Loucy (cell line): ENCODE measurements around the gene ARHGAP42.

Experiments
- H2AFZ ChIP-seq: fragments of 200-600 bp; sonication (generic); 2 replicates; pipeline ENCODE4 v1.6.0; 2016; ENCODE audit warnings: antibody characterized with exemption, mild to moderate bottlenecking, low read length, moderate library complexity
- H3F3A ChIP-seq: fragments of 200-600 bp; 2 replicates; pipeline ENCODE4 v1.6.0; 2016; ENCODE audit warnings: antibody characterized with exemption, low read depth, mild to moderate bottlenecking
- H3K27me3 ChIP-seq: fragments of 200-600 bp; sonication (generic); 2 replicates; pipeline ENCODE4 v1.6.1; 2014; ENCODE audit warnings: low read length, mild to moderate bottlenecking; ENCODE audit not compliant: insufficient read depth, poor library complexity, severe bottlenecking
- H3K36me3 ChIP-seq: fragments of 200-600 bp; sonication (generic); 2 replicates; pipeline ENCODE4 v1.6.1; 2016; ENCODE audit warnings: low read length; ENCODE audit not compliant: insufficient read depth
- H3K4me1 ChIP-seq: fragments of 200-600 bp; sonication (generic); 2 replicates; pipeline ENCODE4 v1.5.1; 2014; ENCODE audit warnings: low read length, mild to moderate bottlenecking; ENCODE audit not compliant: insufficient read depth, poor library complexity, severe bottlenecking
- H3K4me2 ChIP-seq: fragments of 200-600 bp; sonication (generic); 2 replicates; pipeline ENCODE4 v1.6.0; 2014; ENCODE audit warnings: antibody characterized with exemption, low read length, low read depth, mild to moderate bottlenecking; ENCODE audit not compliant: poor library complexity, severe bottlenecking
- H3K4me3 ChIP-seq: fragments of 200-600 bp; sonication (generic); 2 replicates; pipeline ENCODE4 v1.5.1; 2014; ENCODE audit warnings: low read length, mild to moderate bottlenecking, mixed read lengths; ENCODE audit not compliant: poor library complexity, severe bottlenecking
- H3K79me2 ChIP-seq: fragments of 200-600 bp; sonication (generic); 2 replicates; pipeline ENCODE4 v1.6.1; 2014; ENCODE audit warnings: low read length; ENCODE audit not compliant: insufficient read depth
- H3K9ac ChIP-seq: fragments of 200-600 bp; sonication (generic); 2 replicates; pipeline ENCODE4 v1.6.0; 2014; ENCODE audit warnings: mild to moderate bottlenecking, low read depth, low read length, moderate library complexity; ENCODE audit not compliant: poor library complexity, severe bottlenecking
- H3K9me2 ChIP-seq: fragments of 200-600 bp; sonication (generic); replicated peaks from 2 replicates; pipeline ENCODE4 v1.6.1; 2016; ENCODE audit warnings: low read depth, low read length, mixed read lengths
- H3K9me3 ChIP-seq: fragments of 200-600 bp; sonication (generic); 2 replicates; pipeline ENCODE4 v1.6.1; 2014; ENCODE audit warnings: mild to moderate bottlenecking, antibody characterized with exemption, low read length, low read depth; ENCODE audit not compliant: insufficient read depth
- H4K20me1 ChIP-seq: fragments of 200-600 bp; sonication (generic); 2 replicates; pipeline ENCODE4 v1.6.0; 2014; ENCODE audit warnings: antibody characterized with exemption, low read length, mild to moderate bottlenecking; ENCODE audit not compliant: insufficient read depth, poor library complexity, severe bottlenecking
- CTCF ChIP-seq: fragments of 200-600 bp; sonication (generic); conservative IDR thresholded peaks from 2 replicates; pipeline ENCODE4 v1.5.1; 2014; ENCODE audit warnings: mild to moderate bottlenecking, antibody characterized with exemption, low read length
- EZH2phosphoT487 ChIP-seq: fragments of 200-600 bp; IDR thresholded peaks from 2 replicates; pipeline ENCODE4 v1.6.1; 2018; ENCODE audit warnings: antibody characterized with exemption, mild to moderate bottlenecking, moderate library complexity, borderline replicate concordance

The ARHGAP42 gene

GRCh38 chr11:100684101-100685065, 2.7 kb upstream of the ARHGAP42 start:
- H3K4me1 ChIP-seq, result no peaks in the 10 kb centered on the region
- no peaks in the 10 kb centered on the region for H3K9me3 ChIP-seq
- H3F3A ChIP-seq, result no peaks in the 10 kb centered on the region
- no peak for TF ChIP-seq CTCF
- no peak for TF ChIP-seq EZH2phosphoT487
- no peaks in the 10 kb centered on the region for H3K27me3 ChIP-seq
- H3K4me2 ChIP-seq, result no peak overlapping the region
- H3K9me2 ChIP-seq, result no peaks in the 10 kb centered on the region
- H3K36me3 ChIP-seq, result no peaks in the 10 kb centered on the region
- no peak overlapping the region for H3K9ac ChIP-seq
- no peak overlapping the region for H2AFZ ChIP-seq
- no peaks in the 10 kb centered on the region for H3K79me2 ChIP-seq
- no peak overlapping the region for H3K4me3 ChIP-seq
- H4K20me1 ChIP-seq, result no peaks in the 10 kb centered on the region

- Histone ChIP-seq H3K36me3 (no peaks in the 10 kb centered on the region), H2AFZ (no peak overlapping the region), H3K4me2 (no peak overlapping the region), H3K4me3 (no peak overlapping the region), H3K9me3 (no peaks in the 10 kb centered on the region), H3F3A (no peaks in the 10 kb centered on the region), H3K79me2 (no peaks in the 10 kb centered on the region), H3K9me2 (no peaks in the 10 kb centered on the region), H3K9ac (no peak overlapping the region), H4K20me1 (no peaks in the 10 kb centered on the region), H3K27me3 (no peaks in the 10 kb centered on the region), H3K4me1 (no peaks in the 10 kb centered on the region)
- TF ChIP-seq CTCF, result no peak
- no peak for TF ChIP-seq EZH2phosphoT487
Observed at GRCh38 chr11:100686476-100687053, 523 bp upstream of the ARHGAP42 start.

- Histone ChIP-seq H3F3A (no peaks in the 10 kb centered on the region), H3K4me2 (no peak overlapping the region), H3K4me1 (no peaks in the 10 kb centered on the region), H3K27me3 (no peaks in the 10 kb centered on the region), H2AFZ (no peak overlapping the region), H3K4me3 (no peak overlapping the region), H3K36me3 (no peaks in the 10 kb centered on the region), H3K9me3 (no peaks in the 10 kb centered on the region), H3K9me2 (no peaks in the 10 kb centered on the region; the same call in 1 of the 2 replicates), H3K79me2 (no peaks in the 10 kb centered on the region), H4K20me1 (no peaks in the 10 kb centered on the region), H3K9ac (no peak overlapping the region)
- TF ChIP-seq CTCF (no peak), EZH2phosphoT487 (no peak)
Observed at GRCh38 chr11:100687630-100688395, 725 bp downstream of the ARHGAP42 start.
